Prostate gland (tissue), 2 donors: ENCODE results near the gene CTPS1. TPM values are rescaled to one million over a fixed set of nuclear protein-coding genes. Genes with fewer than 3 reads are reported as not detected.

ENCODE experiments used
- DNase-seq: peaks from one replicate; pipeline ENCODE4 v3.0.0-alpha.2; 2019; ENCODE audit warnings: low spot score
- H3K27ac ChIP-seq, 2 donors: fragments of 200-600 bp; sonication (generic); 2 replicates each; pipeline ENCODE4 v1.5.1; 2017 to 2019
- H3K27me3 ChIP-seq: fragments of 200-600 bp; sonication (generic); replicated peaks from 2 replicates; pipeline ENCODE4 v1.5.1; 2019; ENCODE audit not compliant: insufficient read depth
- H3K36me3 ChIP-seq, 2 donors: fragments of 200-600 bp; sonication (generic); 1 replicate in 1 of 2; 2 replicates in 1 of 2; pipeline versions ENCODE4 v1.5.1 to v1.8.1; 2017 to 2019
- H3K4me1 ChIP-seq: fragments of 200-600 bp; sonication (generic); replicated peaks from 2 replicates; pipeline ENCODE4 v1.5.1; 2019
- H3K4me3 ChIP-seq, 2 donors: fragments of 200-600 bp; sonication (generic); 2 replicates each; pipeline ENCODE4 v1.5.1; 2017 to 2019
- H3K9me3 ChIP-seq: fragments of 200-600 bp; sonication (generic); 2 replicates; pipeline ENCODE4 v1.5.1; 2017
- CTCF ChIP-seq, 4 experiments: fragments of 200-600 bp in 2 of 4; fragments of 450-650 bp in 2 of 4; sonication (generic) in 2 of 4; IDR thresholded peaks; 1 replicate in 3 of 4; 2 replicates in 1 of 4; pipeline ENCODE4 v1.5.1; 2016 to 2019; ENCODE audit warnings: antibody characterized with exemption in 4 of 4, mild to moderate bottlenecking in 2 of 4, moderate library complexity in 2 of 4
- POLR2A ChIP-seq: fragments of 450-650 bp; IDR thresholded peaks from one replicate; pipeline ENCODE4 v1.6.1; 2016; ENCODE audit warnings: antibody characterized with exemption, mild to moderate bottlenecking
- POLR2AphosphoS5 ChIP-seq: sonication (generic); formaldehyde crosslinking; IDR thresholded peaks from one replicate; pipeline ENCODE4 v1.6.1; 2017; ENCODE audit warnings: antibody characterized with exemption
- WGBS: methylation state at CpG from one replicate; pipeline ENCODE4 v1.1.5; 2018; 5-methylcytosine and 5-hydroxymethylcytosine counted together
- intact Hi-C: fragments of 100-400 bp; cut with DNase I; formaldehyde crosslinking; loops from one replicate; pipeline ENCODE4 v1.14.2; 2022
- total RNA-seq, 2 donors: library from RNA; depleted of rRNA; stranded (reverse); fragments of >200 nt; gene quantifications; one replicate each; pipeline ENCODE4 v1.1.0, GENCODE V29; 2016

CTPS1 gene
- total RNA-seq, 2 donors from 2014 or later = 8.9 to 56.5 TPM

DNA sequence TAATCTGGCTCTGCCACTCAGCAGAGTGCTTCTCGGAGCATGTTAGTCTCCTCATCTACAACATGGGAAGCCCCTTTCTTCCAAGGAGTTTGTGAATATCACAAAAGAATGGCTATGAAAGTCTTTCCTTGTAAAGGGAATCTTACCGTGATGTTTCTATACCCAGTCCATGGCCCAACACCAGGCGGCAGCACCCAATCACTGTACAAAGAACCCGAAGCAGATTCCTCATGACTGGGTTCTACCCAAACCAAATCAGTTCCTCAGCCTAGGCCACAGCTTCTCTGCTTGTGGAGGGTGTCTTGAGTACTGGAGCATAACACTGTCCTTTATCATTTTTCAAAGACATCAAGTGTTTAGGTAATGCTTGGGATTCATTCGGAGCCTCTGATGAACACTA lies 58.6 kb downstream of the CTPS1 start:
- Histone ChIP-seq H3K4me1 (no peaks in the 10 kb centered on the region), H3K27ac (no peak overlapping the region), H3K27me3 (no peaks in the 10 kb centered on the region), H3K36me3 (peaks cover 4 to 21% of the 10 kb centered on the region in 2 donors), H3K9me3 (no peaks in the 10 kb centered on the region), H3K4me3 (no peak overlapping the region)
- WGBS = 87% methylated on average over 5 of the region's 5 CpGs
- TF ChIP-seq POLR2AphosphoS5 = no peak
- no peak for TF ChIP-seq POLR2A
- peak in 1 of 4 experiments; percentile 7 for TF ChIP-seq CTCF (IDR thresholded peaks at IDR 0.05)
- DNase-seq = no peak
- intact Hi-C loops = no loop called here

DNA sequence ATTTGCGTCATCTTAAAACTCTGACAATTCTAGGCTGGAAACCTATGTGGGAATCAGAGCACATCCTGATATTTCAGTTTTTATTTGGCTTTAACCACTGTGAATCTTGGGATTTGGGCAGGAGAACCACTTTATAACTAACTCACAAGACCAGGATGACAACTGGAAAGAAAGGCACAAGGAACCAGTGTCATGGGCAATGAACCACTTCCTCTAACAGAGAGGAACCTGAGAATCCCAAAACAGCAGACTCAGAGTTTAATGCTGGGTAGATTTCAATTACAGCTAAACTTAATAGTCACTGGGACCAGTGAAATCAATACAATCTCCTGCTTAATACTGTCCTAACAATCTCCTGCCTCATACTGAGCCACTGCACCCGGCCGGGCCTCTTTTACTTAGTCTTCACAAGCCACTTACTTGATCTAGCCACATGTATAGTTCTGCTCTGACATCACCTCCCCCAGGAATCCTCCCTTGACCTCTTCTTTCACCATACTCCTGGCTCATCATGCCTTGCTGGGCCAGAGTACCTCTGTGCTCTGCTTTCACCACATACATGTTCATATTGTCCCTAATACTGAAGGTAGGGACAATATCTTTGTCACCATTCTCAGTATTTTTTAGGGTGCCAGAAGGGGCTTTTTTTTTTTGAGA lies 62.2 kb downstream of the CTPS1 start:
- no peak overlapping the region for H3K27ac ChIP-seq
- intact Hi-C loops = loop anchor here (10.0 kb wide), 1 partner anchor 63 kb away; no protein-coding TSS in a partner anchor
- H3K27me3 ChIP-seq = no peaks in the 10 kb centered on the region
- TF ChIP-seq POLR2AphosphoS5 (no peak), CTCF (IDR thresholded peaks at IDR 0.05) (no peak), POLR2A (no peak)
- no peak overlapping the region for H3K4me3 ChIP-seq
- WGBS = 93% methylated on average over 3 of the region's 3 CpGs
- no peak for DNase-seq
- H3K4me1 ChIP-seq = peaks cover 19% of the 10 kb centered on the region
- no peaks in the 10 kb centered on the region for H3K9me3 ChIP-seq
- peaks cover 4 to 7% of the 10 kb centered on the region in 2 donors for H3K36me3 ChIP-seq

GRCh38 chr1:41044187-41044586 lies 64.7 kb downstream of the CTPS1 start:
- Histone ChIP-seq H3K27me3 (no peaks in the 10 kb centered on the region), H3K4me1 (peaks cover 22% of the 10 kb centered on the region), H3K9me3 (no peaks in the 10 kb centered on the region), H3K36me3 (no peaks in the 10 kb centered on the region), H3K4me3 (peak overlapping the region in 1 of 2 donors; percentile 1), H3K27ac (peak overlapping the region; percentile 86 to 90)
- no peak for DNase-seq
- no peak for TF ChIP-seq CTCF (IDR thresholded peaks at IDR 0.05)
- peak; percentile 10 for TF ChIP-seq POLR2AphosphoS5
- TF ChIP-seq POLR2A = no peak
- WGBS = 27% methylated on average over 2 of the region's 2 CpGs
- intact Hi-C loops = loop anchor here (10.0 kb wide), 1 partner anchor 61 kb away; no protein-coding TSS in a partner anchor

- no peaks in the 10 kb centered on the region for H3K9me3 ChIP-seq
These were observed 66.2 kb downstream of the CTPS1 start for GRCh38 chr1:41045740-41046139.

GRCh38 chr1:41046347-41046775 lies 66.9 kb downstream of the CTPS1 start:
- H3K36me3 ChIP-seq = no peaks in the 10 kb centered on the region
- H3K27me3 ChIP-seq = no peaks in the 10 kb centered on the region
- peak overlapping the region; percentile 86 to 90 for H3K27ac ChIP-seq
- intact Hi-C loops = loop anchor here (10.0 kb wide), 1 partner anchor 58 kb away; no protein-coding TSS in a partner anchor
- DNase-seq = peak; percentile 89
- WGBS = 39% methylated on average over 10 of the region's 10 CpGs
- H3K4me1 ChIP-seq = peaks cover 22% of the 10 kb centered on the region
- no peaks in the 10 kb centered on the region for H3K9me3 ChIP-seq
- H3K4me3 ChIP-seq = no peak overlapping the region
- TF ChIP-seq POLR2AphosphoS5 (peak; percentile 65), CTCF (IDR thresholded peaks at IDR 0.05) (no peak), POLR2A (peak; percentile 14)

More at GRCh38 chr1:41045740-41046139, 66.2 kb downstream of the CTPS1 start:
- Histone ChIP-seq H3K4me3 (peak overlapping the region; percentile 4 to 14), H3K4me1 (peaks cover 22% of the 10 kb centered on the region), H3K27ac (peak overlapping the region; percentile 86 to 90), H3K36me3 (no peaks in the 10 kb centered on the region), H3K27me3 (no peaks in the 10 kb centered on the region)
- WGBS = 19% methylated on average over 5 of the region's 5 CpGs
- DNase-seq = peak; percentile 93
- TF ChIP-seq POLR2AphosphoS5 (peak; percentile 96), POLR2A (no peak)
- intact Hi-C loops = loop anchor here (10.0 kb wide), 1 partner anchor 59 kb away; no protein-coding TSS in a partner anchor
